ENCODE data around the gene STK32B. TPM values are rescaled to one million over a fixed set of nuclear protein-coding genes. Genes with fewer than 3 reads are reported as not detected.

The STK32B gene
- total and polyA plus RNA-seq, 9 of the 15 experiments (the other 6 are each of a cell fraction or from before 2014, with no cell fraction given) = 0.03 to 0.20 (median 0.07) TPM; not detected in 2

- Histone ChIP-seq H2AFZ (ENCODE audit: low read depth, low read length) (no peak overlapping the region), H3K4me2 (ENCODE audit: insufficient read depth, low read length) (no peak overlapping the region), H3K79me2 (ENCODE audit: control insufficient read depth, insufficient read depth, low read length) (no peaks in the 10 kb centered on the region), H3K4me1 (replicated peaks in 1 of 2; ENCODE audit: control insufficient read depth in 2 of 2, insufficient read depth in 2 of 2, low read length in 2 of 2) (no peaks in the 10 kb centered on the region; a peak in 1 of 5 replicates), H3K4me3 (no peak overlapping the region), H3K27me3 (ENCODE audit: control insufficient read depth in 2 of 2, insufficient read depth in 2 of 2, low read length in 2 of 2) (peaks cover 15 to 44% of the 10 kb centered on the region in 2 experiments; a peak in 4 of 5 replicates), H3K36me3 (ENCODE audit: control insufficient read depth, insufficient read depth, low read length) (no peaks in the 10 kb centered on the region), H3K27ac (ENCODE audit: extremely low read depth, low read depth, low read length) (no peak overlapping the region), H4K20me1 (replicated peaks; ENCODE audit: control insufficient read depth, insufficient read depth, low read length) (no peaks in the 10 kb centered on the region), H3K9ac (ENCODE audit: insufficient read depth in 1 of 2, low read depth in 2 of 2, low read length in 2 of 2) (no peak overlapping the region), H3K9me3 (replicated peaks; ENCODE audit: control insufficient read depth, insufficient read depth, low read depth, low read length) (no peaks in the 10 kb centered on the region), H3K9me1 (ENCODE audit: control insufficient read depth, insufficient read depth, low read length) (no peaks in the 10 kb centered on the region)
- BruUV-seq (replicated peaks) = no TSS peak
- ChIA-PET POLR2A (no interaction called here), CTCF (ENCODE audit: low intra/inter-chr PET ratio) (no interaction called here)
- TF ChIP-seq BCL6 (CRISPR knock-in tag; IDR thresholded peaks at IDR 0.05) (no peak), NR2C1 (IDR thresholded peaks at IDR 0.05) (no peak), NR2C1 (tag; IDR thresholded peaks at IDR 0.05) (no peak), ZBTB9 (CRISPR knock-in tag; IDR thresholded peaks at IDR 0.05) (no peak), ZNF586 (CRISPR knock-in tag; conservative IDR thresholded peaks at IDR 0.05) (no peak), ARHGAP35 (IDR thresholded peaks at IDR 0.05; ENCODE audit: partially characterized antibody) (no peak), USF1 (CRISPR knock-in tag; IDR thresholded peaks at IDR 0.05) (no peak), TRIM28 (IDR thresholded peaks at IDR 0.05) (no peak), CHD4 (IDR thresholded peaks at IDR 0.05; ENCODE audit: insufficient read depth, insufficient replicate concordance, low read depth, low read length, poor library complexity, severe bottlenecking) (no peak), TEAD1 (CRISPR knock-in tag; IDR thresholded peaks at IDR 0.05) (no peak), KAT2B (IDR thresholded peaks at IDR 0.05; ENCODE audit: low read depth, low read length) (no peak), BRCA1 (IDR thresholded peaks at IDR 0.05) (no peak), BRCA1 (CRISPR knock-in tag; IDR thresholded peaks at IDR 0.05) (no peak)
- TF ChIP-seq, protein P1, sequence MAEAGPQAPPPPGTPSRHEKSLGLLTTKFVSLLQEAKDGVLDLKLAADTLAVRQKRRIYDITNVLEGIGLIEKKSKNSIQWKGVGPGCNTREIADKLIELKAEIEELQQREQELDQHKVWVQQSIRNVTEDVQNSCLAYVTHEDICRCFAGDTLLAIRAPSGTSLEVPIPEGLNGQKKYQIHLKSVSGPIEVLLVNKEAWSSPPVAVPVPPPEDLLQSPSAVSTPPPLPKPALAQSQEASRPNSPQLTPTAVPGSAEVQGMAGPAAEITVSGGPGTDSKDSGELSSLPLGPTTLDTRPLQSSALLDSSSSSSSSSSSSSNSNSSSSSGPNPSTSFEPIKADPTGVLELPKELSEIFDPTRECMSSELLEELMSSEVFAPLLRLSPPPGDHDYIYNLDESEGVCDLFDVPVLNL (CRISPR knock-in tag; IDR thresholded peaks at IDR 0.05; ENCODE audit: low read depth) = no peak
- no peak for ATAC-seq
- intact Hi-C loops (cut with micrococcal nuclease) = no loop called here
- WGBS (ENCODE audit: insufficient coverage, low coverage, missing lambda C conversion rate) = 0% methylated on average over 5 of the region's 7 CpGs
- FAIRE-seq = no peak
- in situ Hi-C loops (cut with MboI) = no loop called here
- DNase-seq (ENCODE audit: extremely low read depth in 1 of 4, low spot score in 3 of 4) = no peak
Measured at GRCh38 chr4:5452156-5452555, 400.9 kb downstream of the STK32B start.
